ENCODE results near the gene AGBL1.

Gene AGBL1

DNA sequence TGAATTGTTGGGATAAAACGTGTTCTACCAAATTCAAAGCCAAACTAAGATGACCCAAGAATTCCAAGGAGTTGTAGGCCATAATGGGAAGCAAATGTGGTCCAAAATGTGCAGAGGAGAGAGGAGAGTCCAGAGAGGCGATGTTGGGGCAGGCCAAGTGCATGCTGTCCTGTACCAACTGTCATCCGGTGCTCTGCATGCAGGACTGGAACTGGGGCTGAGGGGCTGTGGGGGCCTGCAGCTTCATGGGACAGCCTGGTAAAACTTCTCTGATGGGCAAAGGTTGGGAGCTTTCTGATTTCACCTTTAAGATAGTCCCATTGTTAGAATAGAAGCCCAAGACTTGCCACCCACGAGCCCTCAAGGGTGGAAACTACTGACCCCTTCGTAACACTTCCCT, 831.4 kb downstream of the AGBL1 start:
- H3K27ac Mint-ChIP-seq, result no peak overlapping the region
- peaks cover 3% of the 10 kb centered on the region for H3K27me3 Mint-ChIP-seq (ENCODE audit: low read depth, poor library complexity)
- H3K4me3 Mint-ChIP-seq, result no peak overlapping the region
- H3K4me1 Mint-ChIP-seq, result peaks cover under 1% of the 10 kb centered on the region
- no peaks in the 10 kb centered on the region for H3K9me3 Mint-ChIP-seq
- H3K36me3 Mint-ChIP-seq (ENCODE audit: low read depth), result no peaks in the 10 kb centered on the region
- DNase-seq, result no peak
- TF ChIP-seq, protein P1, sequence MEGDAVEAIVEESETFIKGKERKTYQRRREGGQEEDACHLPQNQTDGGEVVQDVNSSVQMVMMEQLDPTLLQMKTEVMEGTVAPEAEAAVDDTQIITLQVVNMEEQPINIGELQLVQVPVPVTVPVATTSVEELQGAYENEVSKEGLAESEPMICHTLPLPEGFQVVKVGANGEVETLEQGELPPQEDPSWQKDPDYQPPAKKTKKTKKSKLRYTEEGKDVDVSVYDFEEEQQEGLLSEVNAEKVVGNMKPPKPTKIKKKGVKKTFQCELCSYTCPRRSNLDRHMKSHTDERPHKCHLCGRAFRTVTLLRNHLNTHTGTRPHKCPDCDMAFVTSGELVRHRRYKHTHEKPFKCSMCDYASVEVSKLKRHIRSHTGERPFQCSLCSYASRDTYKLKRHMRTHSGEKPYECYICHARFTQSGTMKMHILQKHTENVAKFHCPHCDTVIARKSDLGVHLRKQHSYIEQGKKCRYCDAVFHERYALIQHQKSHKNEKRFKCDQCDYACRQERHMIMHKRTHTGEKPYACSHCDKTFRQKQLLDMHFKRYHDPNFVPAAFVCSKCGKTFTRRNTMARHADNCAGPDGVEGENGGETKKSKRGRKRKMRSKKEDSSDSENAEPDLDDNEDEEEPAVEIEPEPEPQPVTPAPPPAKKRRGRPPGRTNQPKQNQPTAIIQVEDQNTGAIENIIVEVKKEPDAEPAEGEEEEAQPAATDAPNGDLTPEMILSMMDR (IDR thresholded peaks at IDR 0.05), result no peak

GRCh38 chr15:86912661-86913060, 833.0 kb downstream of the AGBL1 start:
- Mint-ChIP-seq H3K4me3 (no peak overlapping the region), H3K9me3 (no peaks in the 10 kb centered on the region), H3K4me1 (no peaks in the 10 kb centered on the region), H3K27ac (no peak overlapping the region), H3K36me3 (ENCODE audit: low read depth) (no peaks in the 10 kb centered on the region), H3K27me3 (ENCODE audit: low read depth, poor library complexity) (peaks cover 3% of the 10 kb centered on the region)
- DNase-seq, result no peak
- TF ChIP-seq, protein P1 (IDR thresholded peaks at IDR 0.05), result no peak

GRCh38 chr15:86915811-86916331, 836.2 kb downstream of the AGBL1 start:
- Mint-ChIP-seq H3K27me3 (ENCODE audit: low read depth, poor library complexity) (peaks cover 3% of the 10 kb centered on the region), H3K27ac (no peak overlapping the region), H3K9me3 (no peaks in the 10 kb centered on the region), H3K4me1 (peaks cover 5% of the 10 kb centered on the region), H3K4me3 (no peak overlapping the region), H3K36me3 (ENCODE audit: low read depth) (no peaks in the 10 kb centered on the region)
- TF ChIP-seq, protein P1 (IDR thresholded peaks at IDR 0.05), result peak; percentile 54
- DNase-seq, result peak; percentile 29

DNA sequence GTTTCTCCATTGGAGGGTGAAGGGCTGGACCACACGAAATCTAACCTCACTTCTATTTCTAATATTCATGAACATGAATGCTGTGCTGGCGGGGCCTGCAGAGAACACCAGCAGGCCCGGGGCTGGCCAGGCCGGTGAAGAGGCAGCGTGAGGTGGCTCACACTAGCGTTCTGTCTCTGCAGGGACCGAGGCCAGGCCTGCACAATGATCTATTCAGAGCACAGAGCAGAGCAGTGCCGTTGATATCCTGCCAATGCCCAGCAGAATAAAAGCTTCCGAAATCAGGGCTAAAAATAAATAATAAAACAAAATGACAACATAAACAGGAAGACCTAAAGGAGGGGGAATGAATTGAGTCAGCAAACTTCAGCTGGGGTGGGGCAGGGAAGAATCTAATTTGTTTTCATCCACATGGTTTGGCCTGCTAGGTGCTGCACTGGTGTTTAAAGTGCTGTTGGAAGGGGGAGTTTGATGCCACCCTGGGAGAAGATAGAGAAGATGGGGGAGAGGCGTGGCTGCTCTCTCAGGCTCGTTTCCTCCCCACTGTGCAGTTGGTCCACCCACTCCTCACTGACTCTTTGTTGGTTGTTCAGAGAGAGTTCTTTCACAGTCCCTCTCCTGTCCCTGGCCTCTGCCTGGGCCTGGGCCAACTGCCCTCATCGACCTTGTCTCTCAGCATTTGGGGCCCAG, 837.1 kb downstream of the AGBL1 start:
- Mint-ChIP-seq H3K9me3 (no peaks in the 10 kb centered on the region), H3K4me3 (no peak overlapping the region), H3K36me3 (ENCODE audit: low read depth) (no peaks in the 10 kb centered on the region), H3K27me3 (ENCODE audit: low read depth, poor library complexity) (peaks cover 3% of the 10 kb centered on the region), H3K27ac (no peak overlapping the region), H3K4me1 (peaks cover 5% of the 10 kb centered on the region)
- TF ChIP-seq, protein P1 (IDR thresholded peaks at IDR 0.05), result no peak
- no peak for DNase-seq

- H3K27ac Mint-ChIP-seq, result no peak overlapping the region
- H3K4me3 Mint-ChIP-seq, result no peak overlapping the region
- H3K4me1 Mint-ChIP-seq, result peaks cover 5% of the 10 kb centered on the region
- peaks cover 5% of the 10 kb centered on the region for H3K27me3 Mint-ChIP-seq (ENCODE audit: low read depth, poor library complexity)
- no peaks in the 10 kb centered on the region for H3K9me3 Mint-ChIP-seq
- H3K36me3 Mint-ChIP-seq (ENCODE audit: low read depth), result no peaks in the 10 kb centered on the region
- TF ChIP-seq, protein P1 (IDR thresholded peaks at IDR 0.05), result no peak
- no peak for DNase-seq
Observed at GRCh38 chr15:86917361-86917671, 837.6 kb downstream of the AGBL1 start.

DNA sequence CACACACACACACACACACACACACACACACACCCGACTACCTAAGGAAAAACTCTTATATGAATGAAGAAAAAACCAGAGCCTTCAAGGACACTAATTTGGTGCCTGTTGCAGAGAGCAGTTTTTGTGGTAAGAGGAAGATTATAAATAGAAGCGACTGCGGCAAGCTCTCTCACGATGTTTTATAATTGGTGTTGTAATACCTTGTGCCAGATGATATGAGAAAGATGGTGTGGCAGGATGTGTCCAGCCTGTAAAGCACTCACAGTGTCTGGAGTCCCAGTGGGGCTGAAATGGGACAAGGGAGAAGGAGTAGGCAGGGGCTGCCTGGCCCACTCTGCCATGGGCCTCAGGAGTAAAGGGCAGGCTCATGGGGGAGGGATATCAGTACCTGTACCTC, 839.9 kb downstream of the AGBL1 start:
- no peaks in the 10 kb centered on the region for H3K9me3 Mint-ChIP-seq
- peaks cover 7% of the 10 kb centered on the region for H3K27me3 Mint-ChIP-seq (ENCODE audit: low read depth, poor library complexity)
- H3K27ac Mint-ChIP-seq, result no peak overlapping the region
- TF ChIP-seq, protein P1 (IDR thresholded peaks at IDR 0.05), result no peak
- H3K4me3 Mint-ChIP-seq, result no peak overlapping the region
- H3K4me1 Mint-ChIP-seq, result peaks cover 5% of the 10 kb centered on the region
- no peaks in the 10 kb centered on the region for H3K36me3 Mint-ChIP-seq (ENCODE audit: low read depth)
- DNase-seq, result no peak

All from nephron progenitor cell (in vitro differentiated cells).